ENCODE measurements around the gene NEK6.
A peak's percentile ranks its signal among the peaks of the same experiment; 100 is the strongest.

Gene NEK6

GRCh38 chr9:124399323-124399967 is 141.7 kb downstream of the NEK6 start:
- H3K36me3 Mint-ChIP-seq (ENCODE audit: insufficient read depth) = peaks cover 55% of the 10 kb centered on the region
- no peaks in the 10 kb centered on the region for H3K27me3 Mint-ChIP-seq
- ATAC-seq (replicated peaks) (no peak), DNase-seq (no peak)
- no peak overlapping the region for H3K4me3 Mint-ChIP-seq
- peaks cover 27 to 68% of the 10 kb centered on the region in 2 donors for H3K4me1 Mint-ChIP-seq (ENCODE audit: low read depth in 2 of 2)
- no peaks in the 10 kb centered on the region for H3K9me3 Mint-ChIP-seq
- H3K27ac Mint-ChIP-seq = peak overlapping the region in 1 of 2 donors; percentile 46

- Mint-ChIP-seq H3K4me3 (no peak overlapping the region), H3K27me3 (no peaks in the 10 kb centered on the region), H3K9me3 (no peaks in the 10 kb centered on the region), H3K27ac (peak overlapping the region in 1 of 2 donors; percentile 65), H3K4me1 (ENCODE audit: low read depth in 2 of 2) (peaks cover 24 to 60% of the 10 kb centered on the region in 2 donors), H3K36me3 (ENCODE audit: insufficient read depth) (peaks cover 62% of the 10 kb centered on the region)
- ATAC-seq (replicated peaks) = no peak
- DNase-seq = no peak
These were observed 142.5 kb downstream of the NEK6 start for GRCh38 chr9:124399968-124400940.

Data from effector memory CD8-positive, alpha-beta T cell (primary cell).